Globus pallidus (tissue), 1 donor: ENCODE measurements around the gene RARG.

ENCODE experiments used
- DNase-seq: peaks from one replicate; pipeline ENCODE4 v3.0.0-alpha.2; 2015; ENCODE audit warnings: low spot score

Gene RARG

GRCh38 chr12:53231921-53232645 lies at the start of gene RARG:
TSS of gene RARG (minus strand) at chr12:53232209. CDS start at chr12:53227545, 4,664 bp downstream.
- DNase-seq = no peak

GRCh38 chr12:53279888-53280498 lies 48.0 kb upstream of the RARG start:
- no peak for DNase-seq

- DNase-seq = no peak
Observed at GRCh38 chr12:53279283-53279869, 47.4 kb upstream of the RARG start.

GRCh38 chr12:53277981-53278380 lies 46.0 kb upstream of the RARG start:
- DNase-seq = no peak

GRCh38 chr12:53276511-53276910 lies 44.5 kb upstream of the RARG start:
- DNase-seq = no peak

- no peak for DNase-seq
Observed at GRCh38 chr12:53274445-53274844, 42.4 kb upstream of the RARG start.

- no peak for DNase-seq
Observed at GRCh38 chr12:53268630-53269562, 36.9 kb upstream of the RARG start.

- DNase-seq = peak; percentile 55
Observed at GRCh38 chr12:53267999-53268629, 36.1 kb upstream of the RARG start, which contains the start of gene ESPL1. TSS of gene ESPL1 (plus strand) at chr12:53268299. CDS start at chr12:53268767, 468 bp downstream.

GRCh38 chr12:53267306-53267998 lies 35.4 kb upstream of the RARG start:
- DNase-seq = no peak

GRCh38 chr12:53265783-53266182 lies 33.8 kb upstream of the RARG start:
- DNase-seq = no peak

- no peak for DNase-seq
Observed at GRCh38 chr12:53259891-53260290, 27.9 kb upstream of the RARG start.

- DNase-seq = no peak
Observed at GRCh38 chr12:53258541-53259539, 26.8 kb upstream of the RARG start.

- no peak for DNase-seq
Observed at GRCh38 chr12:53255996-53256395, 24.0 kb upstream of the RARG start.

- DNase-seq = no peak
Observed at GRCh38 chr12:53254816-53255545, 23.0 kb upstream of the RARG start.

- no peak for DNase-seq
Observed at GRCh38 chr12:53253298-53253697, 21.3 kb upstream of the RARG start.

- no peak for DNase-seq
Observed at GRCh38 chr12:53252349-53252916, 20.4 kb upstream of the RARG start.

GRCh38 chr12:53251477-53252348 lies 19.7 kb upstream of the RARG start:
- DNase-seq = peak; percentile 71

- DNase-seq = no peak
Observed at GRCh38 chr12:53245286-53245685, 13.3 kb upstream of the RARG start.
